PC-9 (cell line): ENCODE results near the gene TRAPPC6A. TPM values are rescaled to one million over a fixed set of nuclear protein-coding genes. Genes with fewer than 3 reads are reported as not detected.

Experiments used
- BruUV-seq: library from RNA; stranded (reverse); fragments of 400-500 nt; replicated peaks from 2 replicates; lab custom pipeline; 2021; lab: Mats Ljungman, UMichigan
- CTCF ChIA-PET: fragments of 300-600 bp; sonication (Branson Sonifier 250); formaldehyde crosslinking; loops from one replicate; lab custom pipeline; 2022; ENCODE audit warnings: antibody characterized with exemption; lab: Charles Lee
- POLR2A ChIA-PET: fragments of 300-600 bp; sonication (Branson Sonifier 250); formaldehyde crosslinking; loops from one replicate; lab custom pipeline; 2022; ENCODE audit warnings: antibody characterized with exemption; ENCODE audit not compliant: unreplicated experiment; lab: Charles Lee
- DNase-seq, 2 experiments: peaks; one replicate each; pipeline versions ENCODE4 v3.0.0 to v3.0.0-alpha.2; 2015 to 2022; ENCODE audit warnings: mixed read lengths in 1 of 2
- H2AFZ ChIP-seq: fragments of 200-600 bp; sonication (generic); 2 replicates; pipeline ENCODE4 v1.8.1; 2017; ENCODE audit warnings: antibody characterized with exemption
- H3F3A ChIP-seq: fragments of 200-600 bp; sonication (generic); 2 replicates; pipeline ENCODE4 v1.8.1; 2017; ENCODE audit warnings: antibody characterized with exemption, mild to moderate bottlenecking, low read depth; ENCODE audit not compliant: insufficient read depth
- H3K27ac ChIP-seq: fragments of 200-600 bp; sonication (generic); 2 replicates; pipeline ENCODE4 v1.6.1; 2016; ENCODE audit warnings: mixed run types
- H3K27me3 ChIP-seq: fragments of 200-600 bp; sonication (generic); 2 replicates; pipeline ENCODE4 v1.6.1; 2016; ENCODE audit warnings: low read depth, mixed run types; ENCODE audit not compliant: insufficient read depth
- H3K36me3 ChIP-seq: fragments of 200-600 bp; sonication (generic); 2 replicates; pipeline ENCODE4 v1.6.1; 2016; ENCODE audit warnings: low read depth, mixed run types
- H3K4me1 ChIP-seq: fragments of 200-600 bp; sonication (generic); replicated peaks from 2 replicates; pipeline ENCODE4 v1.6.1; 2016; ENCODE audit warnings: mixed run types; ENCODE audit not compliant: insufficient read depth
- H3K4me2 ChIP-seq: fragments of 200-600 bp; sonication (generic); 2 replicates; pipeline ENCODE4 v1.6.1; 2017; ENCODE audit warnings: mixed run types
- H3K4me3 ChIP-seq: fragments of 200-600 bp; sonication (generic); 2 replicates; pipeline ENCODE4 v1.6.1; 2016; ENCODE audit warnings: mixed run types
- H3K79me2 ChIP-seq: fragments of 200-600 bp; sonication (generic); 2 replicates; pipeline ENCODE4 v1.6.1; 2017; ENCODE audit warnings: low read depth, mixed run types
- H3K9me2 ChIP-seq: fragments of 200-600 bp; sonication (generic); 2 replicates; pipeline ENCODE4 v1.8.1; 2017; ENCODE audit warnings: mild to moderate bottlenecking; ENCODE audit not compliant: insufficient read depth
- H3K9me3 ChIP-seq: fragments of 200-600 bp; sonication (generic); 2 replicates; pipeline ENCODE4 v1.8.1; 2016; ENCODE audit warnings: low read depth; ENCODE audit not compliant: insufficient read depth
- H4K20me1 ChIP-seq: fragments of 200-600 bp; sonication (generic); 2 replicates; pipeline ENCODE4 v1.8.1; 2017; ENCODE audit not compliant: insufficient read depth
- CTCF ChIP-seq: fragments of 200-600 bp; sonication (generic); conservative IDR thresholded peaks from 2 replicates; pipeline ENCODE4 v1.6.1; 2017; ENCODE audit warnings: mixed run types, antibody characterized with exemption, mild to moderate bottlenecking, moderate library complexity
- EZH2 ChIP-seq: fragments of 200-600 bp; sonication (generic); IDR thresholded peaks from 2 replicates; pipeline ENCODE4 v1.8.0; 2017; ENCODE audit warnings: antibody characterized with exemption, low read depth
- intact Hi-C: fragments of 100-400 bp; cut with micrococcal nuclease; formaldehyde crosslinking; loops from one replicate; pipeline ENCODE4 v1.10.0; 2022; ENCODE audit not compliant: unreplicated experiment
- total RNA-seq: library from RNA; stranded (reverse); gene quantifications from 2 replicates; pipeline ENCODE4 v1.2.3, GENCODE V29; 2021

TRAPPC6A gene
- total RNA-seq, 1 experiment from 2014 or later = 61.6 TPM

- H3K27ac ChIP-seq = no peak overlapping the region
- no TSS peak for BruUV-seq
- H3K27me3 ChIP-seq = no peaks in the 10 kb centered on the region
- H3F3A ChIP-seq = peaks cover 8% of the 10 kb centered on the region
- intact Hi-C loops = no loop called here
- H3K36me3 ChIP-seq = no peaks in the 10 kb centered on the region
- no peaks in the 10 kb centered on the region for H3K79me2 ChIP-seq
- H3K9me2 ChIP-seq = no peaks in the 10 kb centered on the region
- no peak overlapping the region for H3K4me2 ChIP-seq
- no peak overlapping the region for H3K4me3 ChIP-seq
- peaks cover 24% of the 10 kb centered on the region; the same call in 1 of the 2 replicates for H4K20me1 ChIP-seq
- DNase-seq = no peak
- TF ChIP-seq CTCF = no peak
- TF ChIP-seq EZH2 = no peak
- CTCF ChIA-PET = interaction anchor here (0.7 kb wide), 1 partner anchor 43 kb away, joined by 5 read pairs; no protein-coding TSS in a partner anchor
- 0 out of 2 replicates have a peak, but pooled peaks cover 7% of the 10 kb centered on the region for H3K4me1 ChIP-seq
- H2AFZ ChIP-seq = no peak overlapping the region
- no peaks in the 10 kb centered on the region for H3K9me3 ChIP-seq
- POLR2A ChIA-PET = no interaction called here
These were observed 11.2 kb downstream of the TRAPPC6A start for GRCh38 chr19:45166723-45167252.

- POLR2A ChIA-PET = interaction anchor here (0.6 to 1.1 kb wide), 3 partner anchors 27 to 240 kb away, joined by 3 to 10 read pairs (median 9); partner anchors contain the start of genes CLASRP and PPP1R13L
- peak overlapping the region; percentile 39; the same call in 1 of the 2 replicates for H3K4me2 ChIP-seq
- no peak for TF ChIP-seq EZH2
- TF ChIP-seq CTCF = no peak; the same call in 1 of the 2 replicates
- H3F3A ChIP-seq = peaks cover 7% of the 10 kb centered on the region
- intact Hi-C loops = no loop called here
- H3K36me3 ChIP-seq = no peaks in the 10 kb centered on the region
- peak; percentile 82 to 84 for DNase-seq
- H3K27me3 ChIP-seq = no peaks in the 10 kb centered on the region
- CTCF ChIA-PET = interaction anchor here (0.5 to 0.6 kb wide), 3 partner anchors 10 to 227 kb away, joined by 7 to 10 read pairs (median 9); no protein-coding TSS in a partner anchor
- H3K79me2 ChIP-seq = no peaks in the 10 kb centered on the region
- no peak overlapping the region for H3K27ac ChIP-seq
- H2AFZ ChIP-seq = no peak overlapping the region
- H3K4me3 ChIP-seq = no peak overlapping the region
- no TSS peak for BruUV-seq
- no peaks in the 10 kb centered on the region for H3K9me3 ChIP-seq
- no peaks in the 10 kb centered on the region for H3K9me2 ChIP-seq
- peaks cover 18% of the 10 kb centered on the region for H3K4me1 ChIP-seq
- 0 out of 2 replicates have a peak, but pooled peaks cover 16% of the 10 kb centered on the region for H4K20me1 ChIP-seq
These were observed 13.3 kb downstream of the TRAPPC6A start for GRCh38 chr19:45164577-45165335.

DNA sequence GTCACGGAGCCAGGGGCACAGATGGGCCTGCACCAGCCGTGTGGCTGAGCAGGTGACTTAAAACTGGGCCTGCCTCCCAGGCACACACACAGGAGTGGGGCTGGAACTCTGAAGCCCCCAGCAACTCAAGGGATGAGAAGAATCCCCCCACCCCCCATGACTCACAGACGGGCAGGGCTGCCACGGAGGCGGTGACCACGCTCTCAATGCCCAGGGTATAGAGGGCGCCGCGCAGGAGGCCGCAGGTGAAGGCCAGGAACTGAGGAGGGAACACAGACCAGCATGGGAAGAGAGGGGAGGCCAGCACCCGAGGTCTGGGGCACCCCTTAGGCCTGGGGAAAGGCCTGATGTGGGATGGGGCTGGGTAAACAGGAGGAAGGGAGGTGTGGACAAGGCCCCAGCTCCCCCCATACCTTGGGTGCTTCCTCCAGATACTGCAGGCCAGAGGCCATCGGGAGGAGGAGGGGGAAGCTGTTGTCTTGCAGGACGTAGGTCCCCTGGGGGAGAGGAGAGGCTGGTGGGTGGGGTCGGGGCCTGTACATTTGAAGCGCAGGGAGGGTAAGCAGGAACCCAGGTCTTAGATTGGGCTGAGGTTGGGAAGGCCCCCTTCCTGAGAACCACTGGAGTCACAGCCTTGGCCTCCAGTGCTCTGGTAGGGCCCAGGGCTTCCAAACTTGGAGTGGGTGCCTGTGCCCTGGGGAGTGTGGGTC lies 14.1 kb downstream of the TRAPPC6A start:
- H4K20me1 ChIP-seq = 0 out of 2 replicates have a peak, but pooled peaks cover 16% of the 10 kb centered on the region
- no peaks in the 10 kb centered on the region for H3K9me2 ChIP-seq
- TF ChIP-seq CTCF = no peak
- no peak for TF ChIP-seq EZH2
- H3K36me3 ChIP-seq = no peaks in the 10 kb centered on the region
- H3K9me3 ChIP-seq = no peaks in the 10 kb centered on the region
- peak overlapping the region; percentile 39; the same call in 1 of the 2 replicates for H3K4me2 ChIP-seq
- no TSS peak for BruUV-seq
- H3K4me1 ChIP-seq = peaks cover 18% of the 10 kb centered on the region
- H3K27me3 ChIP-seq = no peaks in the 10 kb centered on the region
- H3F3A ChIP-seq = peaks cover 7% of the 10 kb centered on the region
- no peak overlapping the region for H3K4me3 ChIP-seq
- no peak overlapping the region for H3K27ac ChIP-seq
- DNase-seq = no peak
- ChIA-PET POLR2A (interaction anchor here (0.6 to 1.1 kb wide), 3 partner anchors 70 to 241 kb away, joined by 3 to 13 read pairs (median 10); partner anchors contain the start of genes CLASRP and PPP1R13L), CTCF (interaction anchor here (0.5 kb wide), 2 partner anchors 120 to 226 kb away, joined by 7 to 9 read pairs; no protein-coding TSS in a partner anchor)
- H2AFZ ChIP-seq = no peak overlapping the region
- intact Hi-C loops = no loop called here
- H3K79me2 ChIP-seq = no peaks in the 10 kb centered on the region
